K562 (cell line): ENCODE results near the gene DLG4. TPM values are rescaled to one million over a fixed set of nuclear protein-coding genes. Genes with fewer than 3 reads are reported as not detected.

Experiments
- ELF1 ChIP-seq: fragments of 200-800 bp; sonication (Bioruptor generic); IDR thresholded peaks from 2 replicates; pipeline ENCODE4 v1.6.1; 2016; ENCODE audit warnings: missing genetic modification characterization, missing compliant biosample characterization
- ETV5 ChIP-seq: sonication (generic); formaldehyde crosslinking; IDR thresholded peaks from 2 replicates; pipeline ENCODE4 v1.4.0; 2020; ENCODE audit warnings: low read depth, mild to moderate bottlenecking, missing genetic modification reagents
- FOSL1 ChIP-seq: fragments of 200-800 bp; sonication (Bioruptor generic); conservative IDR thresholded peaks from 2 replicates; pipeline ENCODE4 v1.6.1; 2016; ENCODE audit warnings: missing genetic modification characterization, missing compliant biosample characterization
- HDAC1 ChIP-seq, 2 experiments: fragments of 450-650 bp; IDR thresholded peaks; 2 replicates each; pipeline ENCODE4 v1.6.1; 2016 to 2017; ENCODE audit warnings: inconsistent platforms in 1 of 2, mild to moderate bottlenecking in 1 of 2, moderate library complexity in 1 of 2
- MAZ ChIP-seq, 2 experiments: fragments of 450-650 bp in 1 of 2; sonication (generic) in 1 of 2; formaldehyde crosslinking; IDR thresholded peaks in 1 of 2; conservative IDR thresholded peaks in 1 of 2; 2 replicates each; pipeline versions ENCODE4 v1.4.0 to v1.5.0; 2020; ENCODE audit warnings: mild to moderate bottlenecking in 1 of 2, missing genetic modification reagents in 1 of 2
- NCOR1 ChIP-seq: fragments of 450-650 bp; IDR thresholded peaks from 2 replicates; pipeline ENCODE4 v1.6.1; 2016; ENCODE audit warnings: mild to moderate bottlenecking, moderate library complexity
- POLR2A ChIP-seq: fragments of 450-650 bp; conservative IDR thresholded peaks from 2 replicates; pipeline ENCODE4 v1.6.1; 2016
- POLR2H ChIP-seq: IDR thresholded peaks from 2 replicates; pipeline ENCODE4 v1.6.1; 2016; ENCODE audit warnings: missing genetic modification characterization, low read depth, mild to moderate bottlenecking, control low read depth, missing compliant biosample characterization, moderate library complexity
- SP1 ChIP-seq: sonication (generic); formaldehyde crosslinking; IDR thresholded peaks from 2 replicates; pipeline ENCODE4 v1.8.1; 2022; ENCODE audit warnings: mild to moderate bottlenecking, missing genetic modification reagents
- YBX1 ChIP-seq: fragments of 450-650 bp; IDR thresholded peaks from 2 replicates; pipeline ENCODE4 v1.7.1; 2016; ENCODE audit warnings: mild to moderate bottlenecking
- ZKSCAN1 ChIP-seq: fragments of 150-350 bp; IDR thresholded peaks from 2 replicates; pipeline ENCODE4 v1.6.1; 2016; ENCODE audit warnings: low read depth, low read length
- ZNF174 ChIP-seq: fragments of 250-450 bp; sonication (Bioruptor Pico); IDR thresholded peaks from 2 replicates; pipeline ENCODE4 v1.4.0; 2020; ENCODE audit warnings: mild to moderate bottlenecking
- polyA plus RNA-seq, 8 experiments: library from polyadenylated mRNA; depleted of rRNA in 4 of 8; stranded (reverse) in 5 of 8; unstranded in 3 of 8; fragments of >200 nt; fragmentation: Nextera tagmentation in 2 of 8; fragmentation: Illumina TruSeq in 1 of 8; extraction: Ambion mirVana in 2 of 8; extraction: Trizol in 1 of 8; gene quantifications; 2 replicates each; pipeline versions ENCODE4 v1.2.1 to v1.2.3, GENCODE V29; 2011 to 2014; ENCODE audit warnings: inconsistent platforms in 1 of 8, missing spikeins in 1 of 8
- total RNA-seq, 7 experiments: library from RNA; depleted of rRNA in 6 of 7; stranded (reverse); fragments of >200 nt in 6 of 7; fragmentation: Illumina TruSeq in 2 of 7; extraction: Trizol in 2 of 7; gene quantifications; 2 replicates each; pipeline versions ENCODE4 v1.2.1 to v1.2.3, GENCODE V29; 2011 to 2021; ENCODE audit warnings: low replicate concordance in 1 of 7
- TF ChIP-seq, protein P1 (sequence below): fragments of 450-650 bp; formaldehyde crosslinking; IDR thresholded peaks from 2 replicates; pipeline ENCODE4 v1.4.0; 2022; ENCODE audit warnings: missing genetic modification characterization
- TF ChIP-seq, protein P2 (sequence below): fragments of 450-650 bp; IDR thresholded peaks from 2 replicates; pipeline ENCODE4 v1.6.1; 2018; ENCODE audit not compliant: partially characterized antibody
- TF ChIP-seq, protein P3 (sequence below), 3 experiments: fragments of 200-800 bp in 1 of 3; fragments of 250-450 bp in 1 of 3; fragments of 450-650 bp in 1 of 3; sonication (Bioruptor Pico) in 1 of 3; sonication (Bioruptor generic) in 1 of 3; formaldehyde crosslinking in 1 of 3; IDR thresholded peaks; 2 replicates each; pipeline versions ENCODE4 v1.6.1 to v1.8.0; 2016 to 2022; ENCODE audit warnings: mild to moderate bottlenecking in 2 of 3, missing genetic modification characterization in 2 of 3, missing compliant biosample characterization in 1 of 3, moderate library complexity in 1 of 3
- TF ChIP-seq, protein P4 (sequence below), 2 experiments: fragments of 450-650 bp; IDR thresholded peaks; 2 replicates each; pipeline ENCODE4 v1.6.1; 2016

The DLG4 gene
- total and polyA plus RNA-seq, 9 of the 15 experiments (the other 6 are each of a cell fraction or from before 2014, with no cell fraction given): 0.03 to 12.0 (median 4.1) TPM

DNA sequence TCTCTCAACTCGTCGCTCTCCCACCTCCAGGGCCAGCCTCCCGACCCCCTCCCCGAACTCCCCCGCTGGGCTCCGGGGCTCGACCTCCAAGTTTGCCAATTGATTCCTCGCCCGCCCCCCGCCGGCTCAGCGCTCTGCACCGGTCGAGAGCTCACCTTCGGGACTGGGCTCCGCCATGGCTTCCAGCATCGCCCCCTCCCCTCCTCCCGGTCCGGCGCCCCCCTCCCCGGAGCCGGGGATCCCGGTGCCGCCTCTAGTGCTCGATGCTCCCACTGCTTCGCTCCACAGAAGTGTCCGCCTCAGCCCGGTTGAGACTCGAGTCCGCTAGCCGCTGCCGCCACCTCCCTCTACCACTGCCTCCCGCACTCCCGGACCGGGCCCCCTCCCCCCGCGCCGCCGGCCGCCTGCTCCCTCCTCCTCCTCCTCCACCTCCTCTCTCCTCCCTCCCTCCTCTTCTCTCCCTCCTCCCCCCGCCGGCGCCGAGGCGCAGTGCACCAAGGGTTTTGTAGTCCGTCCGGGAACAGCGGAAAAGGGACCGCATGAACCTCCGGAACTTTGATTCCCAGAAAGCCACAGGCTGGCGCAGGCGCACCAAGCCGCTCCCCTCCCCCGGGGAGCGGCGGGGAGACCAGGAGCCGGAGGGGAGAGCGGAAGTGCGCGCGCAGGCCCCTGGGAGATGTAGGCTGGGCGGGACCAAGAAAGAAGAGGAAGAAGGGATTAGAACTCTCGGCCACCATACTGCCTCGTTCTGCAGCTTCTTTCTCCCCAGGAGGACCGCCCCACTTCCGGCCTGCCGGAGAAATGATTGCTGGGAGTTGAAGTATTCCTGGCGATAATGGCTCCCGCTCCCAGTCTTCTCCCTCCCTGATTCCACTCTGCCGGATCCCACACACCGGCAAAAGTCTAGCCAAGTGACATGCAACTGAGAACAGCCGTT, 19.7 kb upstream of the DLG4 start, which contains the start of gene PHF23 (continued):
- peak; percentile 30; the same call in 1 of the 2 replicates for TF ChIP-seq ZKSCAN1
- TF ChIP-seq, protein P1, sequence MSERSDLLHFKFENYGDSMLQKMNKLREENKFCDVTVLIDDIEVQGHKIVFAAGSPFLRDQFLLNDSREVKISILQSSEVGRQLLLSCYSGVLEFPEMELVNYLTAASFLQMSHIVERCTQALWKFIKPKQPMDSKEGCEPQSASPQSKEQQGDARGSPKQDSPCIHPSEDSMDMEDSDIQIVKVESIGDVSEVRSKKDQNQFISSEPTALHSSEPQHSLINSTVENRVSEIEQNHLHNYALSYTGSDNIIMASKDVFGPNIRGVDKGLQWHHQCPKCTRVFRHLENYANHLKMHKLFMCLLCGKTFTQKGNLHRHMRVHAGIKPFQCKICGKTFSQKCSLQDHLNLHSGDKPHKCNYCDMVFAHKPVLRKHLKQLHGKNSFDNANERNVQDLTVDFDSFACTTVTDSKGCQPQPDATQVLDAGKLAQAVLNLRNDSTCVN (CRISPR knock-in tag): 0 out of 2 replicates have a peak, but pooled peaks have one; percentile 37
- TF ChIP-seq SP1 (CRISPR knock-in tag): peak; percentile 56; the same call in 1 of the 2 replicates
- TF ChIP-seq, protein P2, sequence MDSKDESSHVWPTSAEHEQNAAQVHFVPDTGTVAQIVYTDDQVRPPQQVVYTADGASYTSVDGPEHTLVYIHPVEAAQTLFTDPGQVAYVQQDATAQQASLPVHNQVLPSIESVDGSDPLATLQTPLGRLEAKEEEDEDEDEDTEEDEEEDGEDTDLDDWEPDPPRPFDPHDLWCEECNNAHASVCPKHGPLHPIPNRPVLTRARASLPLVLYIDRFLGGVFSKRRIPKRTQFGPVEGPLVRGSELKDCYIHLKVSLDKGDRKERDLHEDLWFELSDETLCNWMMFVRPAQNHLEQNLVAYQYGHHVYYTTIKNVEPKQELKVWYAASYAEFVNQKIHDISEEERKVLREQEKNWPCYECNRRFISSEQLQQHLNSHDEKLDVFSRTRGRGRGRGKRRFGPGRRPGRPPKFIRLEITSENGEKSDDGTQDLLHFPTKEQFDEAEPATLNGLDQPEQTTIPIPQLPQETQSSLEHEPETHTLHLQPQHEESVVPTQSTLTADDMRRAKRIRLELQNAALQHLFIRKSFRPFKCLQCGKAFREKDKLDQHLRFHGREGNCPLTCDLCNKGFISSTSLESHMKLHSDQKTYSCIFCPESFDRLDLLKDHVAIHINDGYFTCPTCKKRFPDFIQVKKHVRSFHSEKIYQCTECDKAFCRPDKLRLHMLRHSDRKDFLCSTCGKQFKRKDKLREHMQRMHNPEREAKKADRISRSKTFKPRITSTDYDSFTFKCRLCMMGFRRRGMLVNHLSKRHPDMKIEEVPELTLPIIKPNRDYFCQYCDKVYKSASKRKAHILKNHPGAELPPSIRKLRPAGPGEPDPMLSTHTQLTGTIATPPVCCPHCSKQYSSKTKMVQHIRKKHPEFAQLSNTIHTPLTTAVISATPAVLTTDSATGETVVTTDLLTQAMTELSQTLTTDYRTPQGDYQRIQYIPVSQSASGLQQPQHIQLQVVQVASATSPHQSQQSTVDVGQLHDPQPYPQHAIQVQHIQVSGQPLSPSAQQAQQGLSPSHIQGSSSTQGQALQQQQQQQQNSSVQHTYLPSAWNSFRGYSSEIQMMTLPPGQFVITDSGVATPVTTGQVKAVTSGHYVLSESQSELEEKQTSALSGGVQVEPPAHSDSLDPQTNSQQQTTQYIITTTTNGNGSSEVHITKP: peak; percentile 84
- TF ChIP-seq, protein P3, sequence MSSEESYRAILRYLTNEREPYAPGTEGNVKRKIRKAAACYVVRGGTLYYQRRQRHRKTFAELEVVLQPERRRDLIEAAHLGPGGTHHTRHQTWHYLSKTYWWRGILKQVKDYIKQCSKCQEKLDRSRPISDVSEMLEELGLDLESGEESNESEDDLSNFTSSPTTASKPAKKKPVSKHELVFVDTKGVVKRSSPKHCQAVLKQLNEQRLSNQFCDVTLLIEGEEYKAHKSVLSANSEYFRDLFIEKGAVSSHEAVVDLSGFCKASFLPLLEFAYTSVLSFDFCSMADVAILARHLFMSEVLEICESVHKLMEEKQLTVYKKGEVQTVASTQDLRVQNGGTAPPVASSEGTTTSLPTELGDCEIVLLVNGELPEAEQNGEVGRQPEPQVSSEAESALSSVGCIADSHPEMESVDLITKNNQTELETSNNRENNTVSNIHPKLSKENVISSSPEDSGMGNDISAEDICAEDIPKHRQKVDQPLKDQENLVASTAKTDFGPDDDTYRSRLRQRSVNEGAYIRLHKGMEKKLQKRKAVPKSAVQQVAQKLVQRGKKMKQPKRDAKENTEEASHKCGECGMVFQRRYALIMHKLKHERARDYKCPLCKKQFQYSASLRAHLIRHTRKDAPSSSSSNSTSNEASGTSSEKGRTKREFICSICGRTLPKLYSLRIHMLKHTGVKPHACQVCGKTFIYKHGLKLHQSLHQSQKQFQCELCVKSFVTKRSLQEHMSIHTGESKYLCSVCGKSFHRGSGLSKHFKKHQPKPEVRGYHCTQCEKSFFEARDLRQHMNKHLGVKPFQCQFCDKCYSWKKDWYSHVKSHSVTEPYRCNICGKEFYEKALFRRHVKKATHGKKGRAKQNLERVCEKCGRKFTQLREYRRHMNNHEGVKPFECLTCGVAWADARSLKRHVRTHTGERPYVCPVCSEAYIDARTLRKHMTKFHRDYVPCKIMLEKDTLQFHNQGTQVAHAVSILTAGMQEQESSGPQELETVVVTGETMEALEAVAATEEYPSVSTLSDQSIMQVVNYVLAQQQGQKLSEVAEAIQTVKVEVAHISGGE (CRISPR knock-in tag; IDR thresholded peaks at IDR 0.05): peak in 1 of 3 experiments; percentile 94; a peak in 2 of 6 replicates
- TF ChIP-seq NCOR1: peak; percentile 31; the same call in 1 of the 2 replicates
- TF ChIP-seq POLR2A: peak; percentile 73
- TF ChIP-seq POLR2H (tag): peak; percentile 58
- no peak for TF ChIP-seq FOSL1 (tag)
- TF ChIP-seq, protein P4, sequence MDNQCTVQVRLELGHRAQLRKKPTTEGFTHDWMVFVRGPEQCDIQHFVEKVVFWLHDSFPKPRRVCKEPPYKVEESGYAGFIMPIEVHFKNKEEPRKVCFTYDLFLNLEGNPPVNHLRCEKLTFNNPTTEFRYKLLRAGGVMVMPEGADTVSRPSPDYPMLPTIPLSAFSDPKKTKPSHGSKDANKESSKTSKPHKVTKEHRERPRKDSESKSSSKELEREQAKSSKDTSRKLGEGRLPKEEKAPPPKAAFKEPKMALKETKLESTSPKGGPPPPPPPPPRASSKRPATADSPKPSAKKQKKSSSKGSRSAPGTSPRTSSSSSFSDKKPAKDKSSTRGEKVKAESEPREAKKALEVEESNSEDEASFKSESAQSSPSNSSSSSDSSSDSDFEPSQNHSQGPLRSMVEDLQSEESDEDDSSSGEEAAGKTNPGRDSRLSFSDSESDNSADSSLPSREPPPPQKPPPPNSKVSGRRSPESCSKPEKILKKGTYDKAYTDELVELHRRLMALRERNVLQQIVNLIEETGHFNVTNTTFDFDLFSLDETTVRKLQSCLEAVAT (IDR thresholded peaks at IDR 0.05): 0 out of 4 replicates have a peak, but pooled peaks of 1 of the 2 experiments have one; percentile 30
- TF ChIP-seq ETV5 (CRISPR knock-in tag): peak; percentile 76; the same call in 1 of the 2 replicates
- TF ChIP-seq YBX1: no peak
- peak; percentile 93 to 100 for TF ChIP-seq MAZ (CRISPR knock-in tag; conservative IDR thresholded peaks at IDR 0.05 in 1 of 2, IDR thresholded peaks at IDR 0.05 in 1 of 2)
- peak in 1 of 2 experiments; percentile 65; a peak in 1 of 4 replicates for TF ChIP-seq HDAC1 (IDR thresholded peaks at IDR 0.05)
- peak; percentile 97 for TF ChIP-seq ELF1 (tag)
- TF ChIP-seq ZNF174 (CRISPR knock-in tag): no peak
